ENCODE measurements around the gene ABHD1.

- TF ChIP-seq CTCF (IDR thresholded peaks at IDR 0.05) (peak; percentile 52 to 95 (median 89)), EP300 (IDR thresholded peaks at IDR 0.05; ENCODE audit: low read depth) (no peak), POLR2A (IDR thresholded peaks at IDR 0.05) (peak; percentile 75), POLR2AphosphoS5 (IDR thresholded peaks at IDR 0.05) (peak; percentile 73 to 90 (median 88))
These were observed 37.4 kb upstream of the ABHD1 start for GRCh38 chr2:27086090-27086723.

Data from transverse colon (tissue), 4 donors.